NCI-H2107 treated with DMSO at 0.1 percent for 48 hours (cell line): ENCODE data around the gene PRR4.

Experiments
- DNase-seq: peaks from one replicate; lab custom pipeline; 2025; ENCODE audit not compliant: unreplicated experiment; lab: John Stamatoyannopoulos, UW

The PRR4 gene, protein sequence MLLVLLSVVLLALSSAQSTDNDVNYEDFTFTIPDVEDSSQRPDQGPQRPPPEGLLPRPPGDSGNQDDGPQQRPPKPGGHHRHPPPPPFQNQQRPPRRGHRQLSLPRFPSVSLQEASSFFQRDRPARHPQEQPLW

DNA sequence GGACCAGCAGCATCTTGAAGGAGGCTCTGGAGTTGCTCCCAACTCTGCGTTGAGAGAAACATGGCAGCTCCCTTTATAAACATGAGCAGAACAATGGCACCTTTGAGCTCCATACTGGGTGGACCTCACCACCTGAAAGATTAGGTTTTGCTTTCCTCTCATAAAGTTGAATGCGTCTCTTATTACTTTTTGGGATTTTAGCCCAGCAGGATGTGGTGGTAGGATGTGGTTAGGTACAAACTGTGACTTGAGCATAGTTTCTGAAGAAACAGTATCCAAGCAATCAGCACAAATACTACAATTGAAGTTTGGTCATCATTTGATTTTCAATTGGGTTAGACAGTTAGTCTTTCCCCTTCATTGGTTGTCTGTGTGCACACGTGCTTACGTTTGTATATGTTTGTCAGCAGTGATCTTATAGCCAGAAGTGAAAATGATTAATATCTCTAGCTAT is at the start of gene PRR4:
PRR4 (minus strand) TSS at position 51 of the 454 bp plus-strand sequence; CDS start at position 13, 38 bp downstream.
- no peak for DNase-seq

DNA sequence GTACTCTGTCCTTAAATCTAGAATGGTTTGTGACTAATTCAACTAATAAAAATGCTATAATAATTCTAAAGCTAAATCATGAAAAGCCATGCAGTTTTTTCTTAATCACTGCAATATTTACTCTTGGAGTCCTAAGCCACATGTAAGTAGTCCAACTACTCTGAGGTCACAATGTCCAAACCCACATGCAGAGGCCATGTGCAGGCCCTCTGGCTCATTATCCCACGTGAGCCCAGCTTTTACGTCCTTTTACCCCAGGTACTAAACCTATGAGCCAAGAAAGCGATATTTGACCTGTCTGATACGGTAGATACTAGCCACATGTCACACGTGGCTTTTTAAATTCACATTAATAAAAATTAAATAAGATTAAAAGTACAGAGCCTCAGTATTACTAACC is 47.6 kb upstream of the PRR4 start:
- no peak for DNase-seq

DNA sequence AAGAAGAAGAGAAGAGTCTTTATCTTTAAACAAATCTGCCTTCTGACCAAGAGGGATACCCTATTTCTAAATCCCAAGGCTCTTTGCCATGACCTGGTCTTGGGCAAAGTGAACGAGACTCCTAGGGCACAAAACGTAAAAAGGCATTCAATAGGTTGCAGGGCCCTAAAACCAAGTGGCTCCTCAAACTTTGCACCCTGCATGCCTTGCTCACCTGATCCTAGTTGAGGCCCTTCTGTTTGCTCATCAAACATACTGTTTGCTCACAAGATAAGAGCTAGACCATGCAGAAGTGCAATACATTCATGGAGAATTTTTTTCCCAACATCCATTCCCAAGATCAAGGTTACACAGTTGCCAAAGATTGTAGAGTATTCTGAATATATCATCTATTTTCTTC is 42.7 kb upstream of the PRR4 start:
- DNase-seq, result no peak

DNA sequence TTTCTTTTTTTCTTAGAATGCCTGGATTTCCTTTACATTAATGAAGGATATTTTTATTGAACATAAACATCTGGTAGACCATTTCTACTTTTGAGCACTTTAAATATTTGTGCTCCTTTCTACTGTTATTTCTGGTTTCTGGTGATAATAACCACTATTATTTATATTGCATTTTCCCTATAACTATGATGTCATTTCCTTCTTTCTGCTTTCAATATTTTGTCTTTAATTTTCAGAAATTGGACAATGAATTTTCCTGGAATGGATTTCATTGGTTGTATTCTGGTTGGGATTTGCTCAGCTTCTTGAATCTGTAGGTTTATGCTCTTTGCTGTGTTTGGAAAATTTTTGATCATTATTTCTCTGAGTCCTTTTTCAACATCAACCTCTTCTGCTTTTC is 40.0 kb upstream of the PRR4 start:
- no peak for DNase-seq

DNA sequence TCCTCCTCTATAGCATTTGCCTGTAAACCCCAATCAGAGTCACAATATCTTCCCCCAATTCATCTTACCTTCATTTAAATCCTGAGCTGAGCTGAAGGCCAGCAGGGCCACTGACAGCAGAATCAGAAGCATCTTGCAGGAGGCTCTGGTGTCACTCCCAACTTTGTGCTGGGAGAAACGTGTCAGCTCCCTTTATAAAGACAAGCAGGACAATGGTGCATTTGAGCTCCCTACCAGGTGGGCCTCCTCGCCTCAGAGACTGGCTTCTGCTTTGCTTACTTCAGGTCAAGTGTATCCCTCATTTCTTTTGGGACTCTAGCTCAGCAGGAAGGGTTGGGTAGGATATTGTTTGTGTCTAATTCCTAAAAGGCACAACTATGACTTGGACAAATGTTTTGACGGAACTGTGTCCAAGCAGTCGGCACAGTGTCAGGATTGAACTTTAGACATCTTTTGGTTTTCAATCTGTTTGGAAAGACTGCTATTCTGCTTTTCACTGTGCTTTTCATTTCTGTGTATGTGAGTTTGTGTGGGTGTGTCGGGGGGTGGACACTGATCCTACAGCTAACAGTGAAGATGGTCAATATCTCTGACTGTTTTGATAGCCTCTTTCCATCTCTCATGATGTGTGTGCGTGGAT is 34.9 kb upstream of the PRR4 start, which contains the start of gene PRH1:
PRH1 (minus strand) TSS at position 170 of the 640 bp plus-strand sequence; CDS start at position 132, 38 bp downstream.
- no peak for DNase-seq

DNA sequence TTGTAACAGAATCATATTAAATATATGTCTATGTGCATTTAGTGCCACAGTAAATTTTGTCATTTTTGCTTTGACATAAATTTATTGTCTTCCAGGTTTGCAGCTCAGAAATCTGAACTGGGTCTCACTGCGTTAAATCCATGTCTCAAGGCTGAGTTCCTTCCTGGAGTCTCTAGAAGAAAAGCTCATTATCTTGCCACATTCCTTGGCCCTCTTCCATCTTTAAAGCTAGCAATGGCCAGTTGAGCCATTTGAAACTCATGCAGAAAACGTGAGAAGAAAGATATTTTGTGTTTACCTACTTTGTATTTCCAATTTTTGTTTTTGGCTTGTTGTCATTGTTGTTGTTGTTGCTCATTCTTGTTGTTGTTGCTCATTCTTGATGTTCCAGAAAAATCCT is 24.1 kb upstream of the PRR4 start:
- DNase-seq, result no peak

DNA sequence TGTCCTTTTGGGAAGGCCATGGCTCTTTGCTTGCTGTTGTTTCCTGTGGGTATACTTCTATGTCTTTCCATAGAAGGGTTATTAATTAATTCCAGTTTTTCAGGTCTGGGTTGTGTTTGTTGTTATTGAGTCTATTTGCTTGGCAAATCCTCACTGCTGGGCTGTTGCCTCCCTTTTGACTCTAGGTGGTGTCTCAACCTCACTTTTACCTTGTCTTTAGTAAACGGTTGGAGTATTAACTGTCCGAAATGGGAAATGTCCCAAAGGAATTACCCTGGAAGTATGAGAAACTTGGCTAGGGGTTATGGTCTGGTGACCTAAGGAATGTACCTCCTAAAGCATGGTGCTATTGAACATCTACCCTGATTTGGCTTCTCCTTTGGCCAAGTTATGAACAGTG is 18.1 kb upstream of the PRR4 start:
- no peak for DNase-seq

DNA sequence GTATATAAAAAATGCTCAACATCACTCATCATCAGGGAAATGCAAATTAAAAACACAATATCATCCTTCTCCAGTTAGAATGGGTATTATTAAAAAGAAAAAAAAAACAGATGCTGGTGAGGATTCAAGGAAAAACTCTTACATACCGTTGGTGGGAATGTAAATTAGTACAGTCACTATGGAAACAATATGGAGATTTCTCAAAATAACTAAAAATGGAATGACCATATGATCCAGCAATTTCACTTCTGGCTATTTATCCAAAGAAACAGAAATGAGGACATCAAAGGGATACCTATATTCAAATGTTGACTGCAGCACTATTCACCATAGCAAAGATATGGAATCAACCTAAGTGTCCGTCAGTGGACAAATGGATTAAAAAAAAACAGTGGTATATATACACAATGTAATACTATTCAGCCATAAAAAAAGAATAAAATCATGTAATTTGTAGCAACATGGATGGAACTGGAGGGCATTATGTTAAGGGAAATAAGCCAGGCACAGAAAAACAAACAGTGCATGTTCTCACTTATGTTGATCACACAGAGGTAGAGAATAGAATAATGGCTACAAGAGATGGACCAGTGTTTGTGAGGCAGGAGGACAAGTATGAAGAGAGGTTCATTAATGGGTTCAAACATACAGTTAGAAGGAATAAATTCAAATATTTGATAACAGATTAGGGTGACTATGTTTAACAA is 14.4 kb upstream of the PRR4 start:
- no peak for DNase-seq

DNA sequence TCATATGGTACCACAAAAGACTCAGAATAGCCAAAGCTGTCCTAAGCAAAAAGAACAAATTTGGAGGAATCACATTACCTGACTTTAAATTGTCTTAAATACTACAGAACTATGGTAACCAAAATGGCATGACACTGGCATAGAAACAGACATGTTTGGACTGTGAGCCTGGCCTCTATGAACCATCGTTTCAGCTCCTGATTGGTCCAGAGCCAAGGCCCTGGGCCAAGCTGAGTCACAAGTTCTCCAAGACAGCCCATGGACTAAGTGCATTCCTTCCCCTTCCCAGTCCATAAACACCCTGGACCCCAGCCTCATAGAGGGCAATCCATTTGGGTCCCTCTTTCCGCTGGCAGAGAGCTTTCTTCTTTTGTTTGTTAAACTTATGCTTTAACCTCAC is 12.1 kb upstream of the PRR4 start:
- DNase-seq, result no peak

DNA sequence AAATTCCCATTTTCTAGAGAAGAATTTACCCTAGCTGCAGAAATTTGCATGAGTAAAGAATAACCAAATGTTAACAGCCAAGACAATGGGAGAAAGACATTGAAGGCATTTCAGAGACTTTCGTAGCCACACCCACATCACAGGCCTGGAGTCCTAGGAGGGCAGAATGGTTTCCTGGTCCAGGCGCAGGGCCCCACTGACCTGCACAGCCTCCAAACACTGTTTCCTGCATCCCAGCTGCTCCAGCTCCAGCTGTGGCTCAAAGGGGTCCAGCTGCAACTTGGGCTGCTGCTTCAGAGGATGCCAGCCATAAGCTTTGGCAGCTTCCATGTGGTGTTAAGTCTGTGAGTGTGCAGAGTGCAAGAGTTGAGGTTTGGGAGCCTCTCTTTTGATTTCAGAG is 6.5 kb upstream of the PRR4 start:
- no peak for DNase-seq

DNA sequence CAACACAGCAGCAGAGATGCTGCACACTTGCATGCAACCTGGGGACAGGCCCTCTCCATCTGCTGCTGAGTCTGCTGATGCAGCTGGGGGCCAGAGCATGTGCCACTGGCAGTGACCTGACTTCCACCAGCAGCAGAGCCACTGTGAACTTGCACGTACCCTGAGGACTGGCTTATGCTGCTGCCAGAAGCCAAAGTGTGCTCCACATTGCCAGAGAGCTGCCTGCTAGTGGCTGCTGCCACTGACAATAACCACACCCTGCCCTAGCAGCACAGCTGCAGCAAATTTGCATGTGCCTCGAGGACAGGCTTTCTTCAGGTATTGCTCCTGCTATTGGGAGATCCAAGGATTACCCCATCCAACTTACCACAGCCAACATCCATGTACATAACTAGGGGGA is 4.5 kb upstream of the PRR4 start:
- no peak for DNase-seq

DNA sequence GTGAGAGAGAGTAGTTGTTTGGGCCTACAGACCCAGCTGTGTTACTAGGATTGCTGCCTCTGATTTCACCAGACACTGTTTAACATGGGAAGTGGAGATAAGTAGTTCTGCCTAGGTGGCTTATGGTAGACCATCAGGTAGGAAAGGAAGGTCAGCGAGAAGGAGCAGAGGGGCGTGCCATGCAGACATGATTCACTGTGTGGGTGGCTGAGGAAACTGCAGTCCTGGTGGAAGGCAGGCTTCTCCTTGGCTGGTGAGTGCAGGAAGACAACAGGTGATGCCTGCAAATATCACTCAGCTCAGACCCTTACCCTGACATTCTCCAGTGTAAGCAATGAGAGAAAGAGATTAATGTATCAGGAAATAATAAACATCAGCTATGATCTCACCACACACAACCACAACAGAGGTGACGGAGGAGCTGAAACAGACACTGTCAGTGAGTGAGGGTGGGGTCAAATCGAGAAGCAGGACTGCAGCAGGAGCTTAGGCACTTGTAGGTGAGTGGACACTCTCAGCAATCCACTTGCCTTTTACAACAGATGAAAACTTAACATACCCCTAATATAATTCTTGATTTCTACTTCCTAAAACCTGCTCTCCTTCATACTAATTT is 2.1 kb upstream of the PRR4 start:
- DNase-seq, result no peak

DNA sequence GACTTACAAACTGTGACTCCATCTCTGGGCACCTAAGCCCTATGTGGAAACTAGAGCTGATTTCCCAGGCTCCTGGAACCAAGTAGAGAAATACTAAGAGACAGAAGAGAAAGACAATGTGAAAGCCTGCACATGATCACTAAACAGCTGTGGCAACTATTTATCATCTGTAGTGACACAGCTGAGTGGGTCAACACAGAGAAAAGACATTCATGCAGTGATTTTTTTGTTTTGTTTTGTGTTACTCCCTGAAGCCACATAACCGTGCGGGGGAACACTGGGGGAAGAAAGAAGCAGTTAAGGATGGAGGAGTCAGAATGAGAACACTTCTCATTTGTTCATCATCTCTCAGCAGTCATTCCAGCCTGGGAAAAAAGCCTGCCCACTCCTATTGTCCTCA is 1.5 kb downstream of the PRR4 start:
- no peak for DNase-seq

DNA sequence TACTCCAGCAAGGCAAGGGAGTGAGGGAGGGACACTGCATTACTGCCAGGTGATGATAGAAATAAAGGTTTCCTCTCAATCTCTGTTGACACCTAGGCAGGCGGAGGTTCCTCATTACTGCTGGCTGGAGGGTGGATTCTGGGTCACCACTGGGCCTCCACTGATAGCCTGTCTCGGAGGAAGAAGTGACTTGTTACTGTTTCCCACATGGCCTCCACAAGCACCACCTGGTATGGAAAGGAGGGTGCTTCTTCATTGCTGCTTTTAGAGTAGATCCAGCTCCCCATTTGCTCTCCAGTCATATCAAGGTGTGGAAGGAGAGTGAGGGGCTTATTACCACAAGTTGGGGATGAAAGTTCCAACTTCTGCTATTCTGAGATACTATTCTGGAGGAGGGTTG is 6.4 kb downstream of the PRR4 start:
- no peak for DNase-seq

DNA sequence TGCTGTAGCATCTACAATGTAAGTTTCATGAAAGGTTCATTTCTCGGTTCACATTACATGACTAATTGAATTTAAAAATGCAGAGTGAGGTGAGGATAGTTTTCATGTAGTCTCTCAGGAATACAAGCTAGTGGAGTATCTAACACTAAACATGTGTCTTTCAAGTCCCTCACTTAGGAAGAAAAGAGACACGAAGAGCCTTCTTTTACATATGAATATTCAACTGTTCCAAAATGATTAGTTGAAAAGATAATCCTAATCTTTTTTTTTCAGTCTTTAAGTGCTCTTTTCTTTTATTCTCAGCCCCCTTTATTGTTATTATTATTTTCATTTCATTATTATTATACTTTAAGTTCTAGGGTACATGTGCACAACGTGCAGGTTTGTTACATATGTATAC is 10.8 kb downstream of the PRR4 start:
- DNase-seq, result no peak

DNA sequence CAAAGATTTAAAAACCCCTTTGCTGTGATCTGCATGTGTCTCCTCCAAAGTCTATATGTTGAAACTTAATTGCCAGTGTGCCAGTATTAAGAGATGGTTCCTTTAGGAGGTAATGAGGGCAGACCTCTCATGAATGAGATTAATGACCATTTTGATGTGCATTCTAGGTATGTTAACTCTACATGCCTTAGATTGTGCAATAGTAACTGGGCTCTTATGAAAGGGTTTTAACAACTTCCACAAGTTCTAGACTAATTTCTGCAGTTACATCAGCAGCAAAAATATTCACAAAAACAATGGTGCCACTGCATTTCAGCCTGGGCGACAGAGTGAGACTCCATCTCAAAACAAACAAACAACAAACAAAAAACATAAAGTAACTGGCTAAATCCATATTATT is 19.3 kb downstream of the PRR4 start:
- DNase-seq, result no peak

DNA sequence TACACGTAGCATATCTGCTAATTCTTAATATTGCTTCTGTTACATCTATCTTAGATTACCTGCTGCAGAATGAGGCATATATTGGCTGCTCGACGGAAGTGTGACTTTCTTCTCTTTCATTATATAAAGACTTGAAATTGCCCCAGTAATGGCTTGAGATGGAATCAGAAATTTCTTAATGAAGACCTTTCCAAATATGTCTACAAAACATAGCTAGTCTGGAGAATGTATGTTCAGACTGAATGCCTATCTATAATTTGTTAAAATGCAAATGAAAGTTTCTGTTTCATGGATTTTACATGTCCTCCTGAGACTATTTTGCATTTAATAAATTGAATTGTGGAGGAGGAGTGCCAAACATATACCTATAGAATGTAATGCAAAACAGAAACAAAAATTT is 23.0 kb downstream of the PRR4 start, which contains the start of gene TAS2R10:
TAS2R10 (minus strand) TSS at position 101 of the 400 bp plus-strand sequence; CDS start at position 12, 89 bp downstream.
- no peak for DNase-seq

DNA sequence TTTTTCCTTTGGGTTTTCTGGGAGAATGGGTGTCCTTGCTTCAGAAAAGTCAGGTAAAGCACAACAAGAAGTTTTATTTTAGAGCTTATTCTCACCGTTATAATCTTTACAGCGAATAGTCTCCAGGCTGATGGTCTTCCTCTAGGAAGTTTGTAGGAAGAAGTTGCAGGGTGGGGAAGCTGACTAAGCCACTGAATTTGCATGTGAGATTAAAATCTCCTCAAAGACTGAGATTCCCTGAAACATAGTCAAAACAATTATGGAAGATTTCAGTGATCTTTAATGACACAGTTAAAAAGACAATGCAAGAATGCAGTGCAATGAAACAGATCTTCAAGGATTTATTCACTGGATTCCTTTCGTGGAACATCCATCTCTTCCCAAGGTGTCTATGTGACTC is 24.3 kb downstream of the PRR4 start:
- DNase-seq, result no peak

DNA sequence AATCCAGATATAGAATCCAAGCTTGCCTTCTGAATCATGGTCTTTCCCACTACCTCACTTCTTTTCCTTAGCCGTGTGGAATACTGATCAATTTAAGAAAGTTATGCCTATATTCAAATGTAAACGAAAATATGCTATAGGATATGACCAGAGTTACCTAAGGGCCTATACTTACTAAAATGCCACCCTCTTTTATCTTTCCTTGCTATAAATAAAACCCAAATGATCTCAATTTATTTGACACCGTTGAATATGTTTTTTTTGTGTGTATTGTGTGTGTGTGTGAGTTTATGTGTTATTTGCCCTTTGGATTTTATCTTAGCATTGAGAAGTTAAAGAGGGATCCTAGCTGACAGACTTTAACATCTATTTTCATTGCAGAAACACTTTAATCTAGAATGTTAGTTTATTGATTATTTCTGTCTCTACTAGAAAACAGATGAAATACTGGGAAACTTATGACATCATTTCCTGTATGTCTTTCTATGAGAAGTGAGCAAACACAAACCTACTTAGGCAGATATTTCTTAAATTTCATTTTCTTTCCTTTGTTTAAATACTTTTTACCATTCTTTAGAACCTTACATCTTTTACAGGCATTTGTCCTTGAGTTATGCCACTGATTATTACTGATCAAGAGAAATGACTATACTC is 37.3 kb downstream of the PRR4 start:
- no peak for DNase-seq

DNA sequence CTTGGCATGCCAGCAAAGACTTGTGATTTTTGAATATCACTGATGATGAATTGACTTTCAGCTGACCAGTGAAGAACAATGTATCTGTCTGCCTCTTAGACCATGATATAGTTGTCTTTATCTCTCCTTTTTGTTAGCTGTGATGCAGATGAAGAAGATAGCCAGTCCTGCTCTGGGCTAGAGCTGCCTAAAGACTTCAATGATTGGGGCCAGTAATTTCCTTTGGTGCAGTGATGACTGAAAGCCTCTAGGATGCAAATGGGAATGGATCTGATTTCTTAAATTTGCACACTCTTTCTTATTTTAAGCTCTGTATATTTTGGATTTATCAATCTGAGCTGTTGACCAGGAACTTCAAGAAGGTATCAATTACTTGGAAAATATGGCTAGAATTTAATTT is 39.2 kb downstream of the PRR4 start, which contains the start of gene TAS2R9:
TAS2R9 (minus strand) TSS at position 101 of the 400 bp plus-strand sequence; CDS start at position 8, 93 bp downstream.
- DNase-seq, result no peak

DNA sequence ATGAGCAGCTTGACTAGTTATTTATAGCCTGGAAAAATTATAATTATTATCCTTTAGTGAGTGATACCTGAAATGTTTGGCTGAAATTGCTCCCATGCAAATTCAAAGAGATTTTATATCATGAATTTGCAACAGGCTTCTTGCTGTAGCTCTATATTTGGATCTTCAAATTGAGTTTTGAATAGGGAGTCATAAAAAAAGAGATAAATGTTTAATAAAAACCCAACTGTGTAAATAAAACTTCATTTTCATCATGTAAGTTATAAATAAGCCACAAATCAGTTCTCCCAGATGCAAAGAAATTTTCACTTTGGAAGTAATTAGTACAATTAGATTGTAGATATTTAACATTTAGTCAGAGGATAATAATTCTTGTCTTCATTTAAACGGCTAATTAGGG is 42.1 kb downstream of the PRR4 start, which contains the start of gene TAS2R8:
TAS2R8 (minus strand) TSS at position 101 of the 400 bp plus-strand sequence. CDS start 306 bp downstream, outside the sequence.
- DNase-seq, result no peak
